ENCODE results near the gene GBGT1. TPM values are rescaled to one million over a fixed set of nuclear protein-coding genes. Genes with fewer than 3 reads are reported as not detected.

The GBGT1 gene
- polyA plus RNA-seq, 6 donors from 2014 or later: 0.96 to 4.0 (median 2.4) TPM

DNA sequence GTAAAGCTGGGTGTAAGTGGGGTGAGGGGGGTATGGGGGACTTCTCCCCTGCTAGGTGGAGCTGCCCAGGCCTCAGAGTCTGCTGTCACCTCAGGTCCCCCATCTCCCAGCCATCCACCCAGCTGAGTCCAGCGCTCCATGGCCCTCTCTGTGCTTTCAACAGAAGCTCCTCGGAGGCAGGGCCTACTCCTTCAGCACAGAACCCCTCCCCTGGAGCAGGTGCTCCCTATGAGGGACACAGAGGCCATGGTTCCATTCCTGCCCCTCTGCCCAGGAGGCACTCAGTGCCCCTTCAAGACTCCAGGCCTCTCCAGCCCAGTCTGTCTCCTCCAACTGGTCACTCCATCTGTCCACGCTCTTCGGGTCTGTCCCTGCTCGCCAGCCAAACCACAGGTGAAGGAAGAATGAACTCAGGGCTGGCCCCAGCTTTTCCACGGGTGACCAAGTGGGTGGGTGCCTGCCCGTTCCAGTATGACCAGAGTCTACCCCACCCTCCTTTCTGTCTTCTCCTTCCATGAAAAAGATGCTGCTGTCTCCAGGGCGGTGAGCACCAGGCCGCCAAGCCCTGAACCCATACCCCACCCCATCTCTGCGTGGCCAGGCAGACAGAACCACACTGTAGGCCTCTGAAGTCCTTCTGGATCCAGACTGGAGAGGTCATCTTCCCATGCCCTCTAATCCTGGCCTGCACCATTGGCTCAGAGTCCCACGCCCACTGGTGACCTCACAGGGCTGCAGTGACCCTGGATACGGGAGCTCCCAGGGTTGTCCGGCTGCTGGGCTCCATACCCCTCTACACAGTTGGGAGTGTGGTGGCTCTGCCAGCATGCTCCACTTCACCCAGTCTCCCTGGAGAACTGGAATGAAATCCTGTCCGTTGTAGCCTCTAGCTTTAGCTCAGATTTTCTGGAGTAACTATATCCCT is 11.9 kb downstream of the GBGT1 start:
- no peak for DNase-seq
- Mint-ChIP-seq H3K27me3 (no peaks in the 10 kb centered on the region), H3K27ac (peak overlapping the region in 5 of 6 donors; percentile 51 to 94 (median 88)), H3K36me3 (peaks cover 0 to 4% of the 10 kb centered on the region in 2 donors), H3K4me3 (peak overlapping the region in 3 of 8 donors; percentile 35 to 80 (median 61)), H3K9me3 (no peaks in the 10 kb centered on the region), H3K4me1 (peaks cover 23 to 30% (median 30%) of the 10 kb centered on the region in 3 donors)
- no peak for ATAC-seq (ENCODE audit: low read depth in 2 of 2)

DNA sequence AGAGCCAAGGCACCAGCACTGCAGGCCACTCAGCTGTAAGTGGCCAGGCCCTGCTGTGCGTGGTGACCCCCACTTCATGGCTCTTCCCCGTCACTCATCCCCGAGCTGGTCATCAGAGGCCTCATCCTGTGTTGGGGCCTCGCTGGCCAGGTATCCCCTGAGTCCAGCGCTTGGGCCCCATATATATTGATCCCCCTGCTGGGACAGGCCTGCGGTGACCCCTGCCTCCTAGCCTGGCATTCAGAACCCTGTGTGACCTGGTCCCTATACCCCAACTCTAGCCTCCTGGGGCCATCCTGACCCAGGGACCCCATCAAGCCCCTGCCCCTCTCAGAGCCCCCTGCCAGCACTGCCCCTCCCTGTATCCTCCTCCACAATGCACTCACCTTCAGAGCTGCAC is 12.7 kb downstream of the GBGT1 start:
- Mint-ChIP-seq H3K4me3 (peak overlapping the region; percentile 35 to 87 (median 57)), H3K4me1 (peaks cover 28 to 35% (median 30%) of the 10 kb centered on the region in 3 donors), H3K27me3 (no peaks in the 10 kb centered on the region), H3K36me3 (peaks cover 0 to 4% of the 10 kb centered on the region in 2 donors), H3K9me3 (no peaks in the 10 kb centered on the region), H3K27ac (peak overlapping the region in 5 of 6 donors; percentile 21 to 80 (median 47))
- no peak for DNase-seq
- no peak for ATAC-seq (ENCODE audit: low read depth in 2 of 2)

DNA sequence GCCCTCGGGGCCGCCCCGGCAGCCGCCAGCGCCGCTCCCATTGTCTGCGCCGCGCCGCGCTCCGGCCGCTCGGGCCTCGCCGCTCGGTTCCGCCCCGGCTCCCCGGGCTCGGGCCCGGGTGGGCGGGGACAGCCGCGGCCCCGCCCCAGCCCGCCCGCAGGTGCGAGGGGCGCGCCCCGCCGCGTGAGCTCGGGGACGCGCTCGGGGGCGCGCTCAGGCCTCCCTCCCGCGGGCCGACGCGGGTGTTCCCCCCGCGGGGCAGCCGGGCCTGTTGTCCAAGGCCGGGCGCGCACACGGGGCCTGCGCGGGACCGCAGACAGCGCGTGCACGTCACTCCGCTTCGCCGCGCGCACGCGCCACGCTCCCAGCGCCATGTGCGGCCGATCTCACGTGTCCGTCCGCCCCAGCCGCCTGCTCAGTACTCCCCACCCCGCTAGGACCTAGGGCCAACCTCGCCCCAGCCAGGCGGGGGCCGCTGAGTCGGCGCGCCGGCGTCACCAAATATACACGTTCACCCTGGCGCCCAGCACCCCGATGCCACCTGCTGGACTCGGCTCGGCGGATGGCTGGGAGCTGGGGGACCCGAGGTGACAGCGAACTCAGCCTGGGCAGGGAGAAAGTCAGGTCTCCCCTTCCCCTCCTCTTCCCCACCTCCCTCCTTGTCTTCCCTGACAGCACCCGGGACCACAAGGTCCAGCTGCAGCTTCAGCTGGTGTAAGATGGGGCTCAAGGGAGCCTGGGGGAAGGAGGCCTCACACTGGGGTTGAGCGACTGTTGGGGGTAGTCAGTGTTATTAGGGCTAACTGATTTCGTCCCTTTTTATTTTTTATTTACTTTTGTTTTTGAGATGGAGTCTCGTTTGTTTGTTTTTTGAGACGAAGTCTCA is 14.3 kb downstream of the GBGT1 start:
- Mint-ChIP-seq H3K27me3 (no peaks in the 10 kb centered on the region), H3K9me3 (no peaks in the 10 kb centered on the region), H3K4me3 (peak overlapping the region; percentile 75 to 90 (median 86)), H3K27ac (peak overlapping the region; percentile 64 to 98 (median 88)), H3K36me3 (peaks cover 0 to 2% of the 10 kb centered on the region in 2 donors), H3K4me1 (peaks cover 33 to 45% (median 37%) of the 10 kb centered on the region in 3 donors)
- ATAC-seq (ENCODE audit: low read depth in 2 of 2) (peak; percentile 68 to 70), DNase-seq (peak; percentile 86)

DNA sequence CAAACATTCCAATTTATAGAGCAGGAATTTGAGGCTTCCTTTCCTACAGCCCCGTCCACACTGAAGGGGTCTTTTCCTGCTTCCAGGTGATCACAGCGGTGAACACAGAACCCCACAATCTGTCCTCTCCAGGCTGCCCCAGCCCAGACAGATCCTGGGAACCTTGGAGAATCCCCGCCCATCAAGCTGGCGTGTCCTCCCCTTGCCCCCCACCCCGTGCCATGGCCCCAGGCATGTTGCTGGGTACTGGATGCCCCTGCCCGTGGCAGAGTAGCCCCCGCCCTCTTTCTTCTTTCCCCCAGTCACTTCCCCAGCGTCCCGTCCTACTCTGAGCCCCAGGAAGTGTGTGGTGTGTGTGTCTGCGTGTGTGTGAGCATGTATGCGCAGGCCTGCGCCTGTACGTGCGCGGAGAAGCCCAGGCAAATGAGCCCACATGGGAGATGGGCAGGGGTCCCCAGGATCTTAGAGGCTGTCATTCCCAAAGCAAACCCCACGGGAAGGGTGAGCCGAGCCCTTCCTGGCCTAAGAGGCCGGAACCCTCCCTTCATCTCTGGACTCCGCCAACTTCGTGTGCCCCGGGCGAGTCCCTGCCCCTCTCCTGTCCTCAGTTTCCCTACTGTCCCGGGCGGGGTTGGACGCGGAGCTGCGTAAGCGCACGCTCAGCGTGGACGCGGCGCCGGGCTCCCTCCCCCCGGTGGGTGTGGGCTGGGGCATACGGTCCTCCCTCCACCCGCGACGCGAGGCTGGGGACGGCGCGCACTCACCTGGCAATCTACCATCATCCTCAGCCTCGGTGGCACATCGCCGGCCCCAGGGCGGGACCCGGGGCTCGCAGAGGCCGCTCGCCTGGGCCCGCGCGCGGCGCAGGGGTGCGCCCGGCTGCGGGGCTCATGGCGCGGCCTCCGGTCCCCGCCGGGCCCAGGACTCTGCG is 15.2 kb downstream of the GBGT1 start:
- no peaks in the 10 kb centered on the region for H3K27me3 Mint-ChIP-seq
- DNase-seq: peak; percentile 62
- H3K4me1 Mint-ChIP-seq: peaks cover 40 to 52% (median 43%) of the 10 kb centered on the region in 3 donors
- ATAC-seq (ENCODE audit: low read depth in 2 of 2): peak; percentile 31
- peak overlapping the region; percentile 80 to 93 (median 88) for H3K4me3 Mint-ChIP-seq
- no peaks in the 10 kb centered on the region for H3K9me3 Mint-ChIP-seq
- peak overlapping the region; percentile 93 to 98 (median 98) for H3K27ac Mint-ChIP-seq
- H3K36me3 Mint-ChIP-seq: no peaks in the 10 kb centered on the region

DNA sequence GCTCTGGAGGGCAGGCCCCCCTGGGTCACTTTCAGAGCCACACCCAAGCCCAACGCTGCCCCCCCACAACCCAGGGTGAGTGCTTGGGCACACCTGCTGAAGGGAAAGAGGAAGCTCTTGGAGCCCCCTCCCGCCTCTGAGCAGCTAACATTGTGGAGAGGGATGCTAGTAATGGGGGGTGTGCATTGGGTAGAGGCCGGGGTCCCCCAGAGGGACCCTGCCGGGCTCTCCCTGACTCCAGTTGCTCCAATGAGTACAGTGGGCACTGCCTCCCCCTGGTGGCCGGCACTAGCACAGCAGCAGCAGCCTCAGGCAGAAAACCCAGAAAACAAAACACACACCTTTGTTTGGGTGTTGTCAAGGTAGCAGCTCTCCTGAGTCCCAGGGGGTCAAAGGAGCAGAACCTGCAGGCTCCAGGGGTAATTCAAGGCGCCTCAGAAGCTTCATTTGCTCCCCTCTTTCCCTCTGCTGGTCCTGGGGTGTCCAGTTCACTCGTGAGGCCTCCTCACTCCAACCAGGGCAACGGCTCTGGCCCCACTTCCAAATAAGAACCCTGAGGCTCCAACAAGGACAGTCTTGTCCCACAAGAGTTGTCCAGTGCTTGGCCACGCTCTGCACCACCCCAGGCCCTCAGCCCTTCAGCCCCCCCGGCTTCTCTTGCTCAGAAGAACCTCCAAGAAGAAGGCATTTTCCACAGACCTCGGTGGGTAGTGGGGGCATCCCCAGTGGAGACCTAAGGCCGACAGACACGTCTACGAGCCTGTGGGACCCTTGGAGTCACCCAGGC is 16.1 kb downstream of the GBGT1 start:
- peaks cover 41 to 52% (median 43%) of the 10 kb centered on the region in 3 donors for H3K4me1 Mint-ChIP-seq

DNA sequence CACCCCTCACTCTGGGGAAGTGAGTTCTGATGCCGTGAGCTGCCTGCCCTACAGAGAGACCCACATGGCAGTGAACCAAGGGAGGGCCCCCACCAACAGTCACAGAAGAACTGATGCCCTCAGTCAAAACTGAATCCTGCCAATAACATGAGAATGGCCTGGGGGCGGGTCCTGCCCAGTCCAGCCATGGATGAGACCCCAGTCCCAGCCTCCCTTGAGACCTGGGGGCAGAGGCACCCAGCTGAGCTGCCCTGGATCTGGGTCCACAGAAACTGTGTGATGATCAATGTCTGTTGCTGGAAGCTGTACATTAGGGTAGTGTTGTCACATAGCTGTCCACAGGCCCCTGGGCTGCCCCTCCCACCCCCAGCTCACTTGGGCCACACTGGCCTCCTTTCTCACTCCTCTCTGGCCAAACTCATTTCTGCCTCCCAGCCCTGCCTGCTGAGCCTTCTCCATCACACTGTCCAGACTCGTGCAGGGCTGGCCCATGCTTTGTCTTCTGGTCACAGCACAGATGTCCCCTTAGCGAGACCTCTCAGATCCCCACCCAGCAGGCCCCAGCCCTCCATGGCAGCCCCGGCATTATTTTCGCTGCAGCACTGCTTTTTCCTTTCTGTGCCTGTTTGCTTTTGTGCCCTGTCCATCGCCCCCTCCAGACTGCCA is 16.8 kb downstream of the GBGT1 start:
- no peak for DNase-seq
- Mint-ChIP-seq H3K27ac (peak overlapping the region; percentile 94 to 98 (median 98)), H3K4me1 (peaks cover 42 to 57% (median 48%) of the 10 kb centered on the region in 3 donors), H3K4me3 (peak overlapping the region in 7 of 8 donors; percentile 79 to 93 (median 88)), H3K36me3 (no peaks in the 10 kb centered on the region), H3K27me3 (no peaks in the 10 kb centered on the region), H3K9me3 (no peaks in the 10 kb centered on the region)
- ATAC-seq (ENCODE audit: low read depth in 2 of 2): no peak

More for the DNA sequence above, 16.1 kb downstream of the GBGT1 start:
- ATAC-seq (ENCODE audit: low read depth in 2 of 2) (peak; percentile 12 to 17), DNase-seq (peak; percentile 79)
- Mint-ChIP-seq H3K36me3 (no peaks in the 10 kb centered on the region), H3K27me3 (no peaks in the 10 kb centered on the region), H3K9me3 (no peaks in the 10 kb centered on the region), H3K27ac (peak overlapping the region; percentile 89 to 98 (median 98)), H3K4me3 (peak overlapping the region; percentile 80 to 93 (median 88))

DNA sequence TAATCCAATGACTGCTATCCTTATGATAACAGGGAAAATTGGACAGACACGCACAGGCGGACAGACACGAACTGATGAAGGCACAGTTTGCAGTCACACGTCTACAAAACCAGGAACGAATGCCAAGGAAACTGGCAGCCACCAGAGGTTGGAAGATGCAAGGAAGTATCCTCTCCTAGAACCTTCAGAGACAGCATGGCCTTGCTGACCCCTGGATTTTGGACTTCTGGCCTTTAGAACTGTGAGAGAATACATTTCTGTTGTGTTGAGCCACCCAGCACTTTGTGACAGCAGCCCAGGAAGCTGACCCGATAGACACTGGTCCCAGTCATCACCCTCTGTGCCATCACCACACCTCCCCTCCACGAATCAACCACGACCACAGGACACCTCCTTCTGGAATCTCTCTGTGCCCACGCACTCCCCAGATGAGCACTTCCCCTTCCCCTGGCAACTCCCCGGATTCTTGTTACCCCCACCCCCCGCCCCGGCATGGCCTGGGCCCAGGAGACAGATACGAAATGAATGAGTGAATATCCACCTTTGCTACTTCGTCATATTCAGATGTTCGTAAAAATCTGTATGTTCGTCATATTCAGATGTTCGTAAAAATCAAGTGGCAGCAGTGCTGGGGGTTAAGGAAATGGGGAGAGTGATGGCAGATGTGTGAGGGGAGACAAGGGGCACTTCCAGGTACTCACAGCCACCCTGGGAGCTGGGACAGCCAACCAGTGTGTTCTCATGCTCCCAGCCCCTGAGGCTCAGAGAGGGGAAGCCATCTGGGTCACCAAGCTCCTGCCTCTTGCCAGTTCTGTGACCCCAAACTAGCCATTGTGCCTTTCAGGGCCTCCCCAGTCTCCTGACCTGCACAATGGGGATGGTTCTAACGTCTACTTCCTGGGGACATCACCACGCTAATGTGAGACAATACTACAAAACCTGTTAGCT is 18.5 kb downstream of the GBGT1 start:
- H3K4me3 Mint-ChIP-seq: peak overlapping the region in 7 of 8 donors; percentile 51 to 91 (median 79)
- no peaks in the 10 kb centered on the region for H3K36me3 Mint-ChIP-seq
- peak overlapping the region; percentile 66 to 98 (median 91) for H3K27ac Mint-ChIP-seq
- H3K9me3 Mint-ChIP-seq: no peaks in the 10 kb centered on the region
- H3K4me1 Mint-ChIP-seq: peaks cover 41 to 59% (median 55%) of the 10 kb centered on the region in 3 donors
- no peaks in the 10 kb centered on the region for H3K27me3 Mint-ChIP-seq
- DNase-seq (no peak), ATAC-seq (ENCODE audit: low read depth in 2 of 2) (no peak)

DNA sequence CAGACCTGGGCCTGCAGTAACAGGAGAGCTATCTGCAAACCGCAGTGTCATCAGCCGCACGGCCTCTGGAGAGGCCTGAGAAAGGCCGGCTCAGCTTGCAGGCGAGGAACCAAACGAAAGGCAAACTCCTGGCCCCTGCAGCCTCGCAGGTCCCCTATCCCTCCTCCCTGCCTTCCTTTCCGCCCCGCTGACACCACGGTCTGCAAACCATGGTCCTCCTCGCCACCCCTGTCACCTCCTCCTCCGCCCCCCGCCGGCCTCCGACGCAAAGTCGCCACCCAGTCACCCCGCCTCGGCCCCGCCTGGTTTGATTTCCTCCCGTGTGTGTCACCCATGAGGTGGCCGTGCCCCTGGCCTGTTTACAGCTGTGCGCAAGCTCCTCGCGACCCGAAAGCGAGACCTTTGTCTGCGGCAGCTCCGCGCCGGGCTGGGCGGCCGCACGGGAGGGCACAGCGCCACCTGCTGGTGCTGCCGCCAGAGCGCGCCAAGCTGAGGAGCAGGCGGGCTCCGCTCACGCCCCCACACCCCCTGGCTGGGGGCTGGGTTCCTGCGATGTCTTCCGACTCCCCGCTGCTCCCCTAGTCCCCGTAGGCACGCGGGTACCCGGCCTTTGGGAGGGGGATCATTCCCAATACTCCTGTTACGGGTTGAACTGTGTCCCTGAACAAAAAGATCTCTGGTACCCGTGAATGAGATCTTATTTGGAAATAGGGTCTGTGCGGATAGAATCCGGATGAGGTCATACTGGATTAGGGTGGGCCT is 19.4 kb downstream of the GBGT1 start:
- Mint-ChIP-seq H3K9me3 (no peaks in the 10 kb centered on the region), H3K36me3 (no peaks in the 10 kb centered on the region), H3K27ac (peak overlapping the region; percentile 92 to 98 (median 94)), H3K27me3 (no peaks in the 10 kb centered on the region), H3K4me1 (peaks cover 41 to 55% (median 54%) of the 10 kb centered on the region in 3 donors), H3K4me3 (peak overlapping the region; percentile 68 to 91 (median 82))
- peak; percentile 88 for DNase-seq
- ATAC-seq (ENCODE audit: low read depth in 2 of 2): peak; percentile 53 to 61

DNA sequence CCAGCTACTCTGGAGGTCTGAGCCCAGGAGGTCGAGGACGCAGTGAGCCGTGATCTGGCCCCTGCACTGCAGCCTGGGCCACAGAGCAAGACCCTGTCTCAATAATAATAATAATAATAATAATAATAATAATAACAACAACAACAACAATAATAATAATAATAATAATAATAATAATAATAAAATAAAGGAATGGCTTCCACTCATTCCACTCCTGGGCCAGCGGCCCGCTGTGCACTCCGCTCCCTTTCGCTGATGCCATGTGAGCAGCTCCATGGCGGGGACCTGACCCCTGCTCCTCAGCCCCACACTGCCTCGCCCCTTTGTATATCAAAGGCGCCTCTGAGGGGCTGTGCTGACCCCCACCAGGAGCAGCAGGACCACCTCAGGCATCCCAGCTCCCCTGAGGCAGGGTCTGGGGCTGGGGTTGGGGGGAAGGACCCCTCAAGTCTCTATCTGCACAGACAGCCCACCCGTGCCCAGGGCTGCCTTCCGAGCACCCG is 20.0 kb downstream of the GBGT1 start:
- Mint-ChIP-seq H3K4me3 (peak overlapping the region in 6 of 8 donors; percentile 68 to 86 (median 80)), H3K4me1 (peaks cover 41 to 55% (median 54%) of the 10 kb centered on the region in 3 donors), H3K27ac (peak overlapping the region; percentile 92 to 98 (median 94)), H3K27me3 (no peaks in the 10 kb centered on the region), H3K36me3 (no peaks in the 10 kb centered on the region), H3K9me3 (no peaks in the 10 kb centered on the region)
- DNase-seq: no peak
- no peak for ATAC-seq (ENCODE audit: low read depth in 2 of 2)

Measured in naive B cell (primary cell).